WTC11 (cell line): ENCODE results near the gene CCNG1.

Experiments
- ATF1 ChIP-seq: sonication (generic); formaldehyde crosslinking; IDR thresholded peaks from 2 replicates; pipeline ENCODE4 v1.8.1; 2023; ENCODE audit warnings: mild to moderate bottlenecking, moderate library complexity, missing genetic modification reagents
- CREM ChIP-seq: sonication (generic); formaldehyde crosslinking; IDR thresholded peaks from 2 replicates; pipeline ENCODE4 v1.8.1; 2022; ENCODE audit warnings: mild to moderate bottlenecking, missing genetic modification reagents, moderate library complexity
- SP1 ChIP-seq: sonication (generic); formaldehyde crosslinking; conservative IDR thresholded peaks from 2 replicates; pipeline ENCODE4 v1.8.1; 2022; ENCODE audit warnings: missing genetic modification reagents
- TEAD1 ChIP-seq: sonication (generic); formaldehyde crosslinking; IDR thresholded peaks from 2 replicates; pipeline ENCODE4 v1.8.0; 2022; ENCODE audit warnings: mild to moderate bottlenecking, missing genetic modification reagents
- ZBTB21 ChIP-seq: sonication (generic); formaldehyde crosslinking; IDR thresholded peaks from 2 replicates; pipeline ENCODE4 v1.8.1; 2023; ENCODE audit warnings: mild to moderate bottlenecking, missing genetic modification reagents, borderline replicate concordance
- TF ChIP-seq, protein P1 (sequence below): fragments of 200-600 bp; IDR thresholded peaks from 2 replicates; pipeline ENCODE4 v1.8.0; 2022; ENCODE audit warnings: antibody characterized with exemption
- TF ChIP-seq, protein P2 (sequence below): sonication (generic); formaldehyde crosslinking; IDR thresholded peaks from 2 replicates; pipeline ENCODE4 v1.8.1; 2022; ENCODE audit warnings: low read depth, mild to moderate bottlenecking, moderate library complexity, missing genetic modification reagents, borderline replicate concordance
- TF ChIP-seq, protein P3 (sequence below): fragments of 250-450 bp; sonication (Bioruptor Pico); IDR thresholded peaks from 2 replicates; pipeline ENCODE4 v2.1.2; 2022; ENCODE audit warnings: mild to moderate bottlenecking, moderate library complexity

DNA sequence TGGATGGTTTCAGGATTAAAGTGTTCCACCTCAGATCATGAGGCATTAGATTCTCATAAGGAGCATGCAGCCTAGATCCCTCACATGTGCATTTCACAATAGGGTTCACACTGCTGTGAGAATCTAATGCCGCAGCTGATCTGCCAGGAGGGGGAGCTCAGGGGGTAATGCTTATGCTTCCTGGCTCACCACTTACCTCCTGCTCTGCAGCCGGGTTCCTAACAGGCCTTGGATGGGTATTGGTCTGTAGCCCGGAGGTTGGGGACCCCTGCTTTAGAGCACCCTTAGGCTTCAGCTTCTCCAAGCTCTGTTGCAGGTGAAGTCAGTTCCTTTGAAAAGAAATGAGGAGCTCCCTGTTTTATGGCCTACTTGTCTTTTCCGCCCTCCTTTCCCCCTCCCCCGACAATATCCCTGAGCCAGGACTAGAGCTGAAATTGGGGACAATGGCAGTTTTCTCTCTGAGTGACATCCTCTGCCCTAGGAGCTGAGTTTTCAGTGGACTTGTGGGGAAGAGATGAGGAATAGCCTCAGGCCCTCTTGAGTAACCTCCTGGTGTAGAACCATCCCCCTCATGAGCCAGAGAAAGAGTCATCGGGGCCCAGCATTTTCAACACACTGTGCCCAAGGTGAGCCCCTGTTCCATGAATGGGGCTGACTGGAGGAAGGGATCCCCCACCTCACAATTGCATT, 51.8 kb downstream of the CCNG1 start:
- TF ChIP-seq, protein P1, sequence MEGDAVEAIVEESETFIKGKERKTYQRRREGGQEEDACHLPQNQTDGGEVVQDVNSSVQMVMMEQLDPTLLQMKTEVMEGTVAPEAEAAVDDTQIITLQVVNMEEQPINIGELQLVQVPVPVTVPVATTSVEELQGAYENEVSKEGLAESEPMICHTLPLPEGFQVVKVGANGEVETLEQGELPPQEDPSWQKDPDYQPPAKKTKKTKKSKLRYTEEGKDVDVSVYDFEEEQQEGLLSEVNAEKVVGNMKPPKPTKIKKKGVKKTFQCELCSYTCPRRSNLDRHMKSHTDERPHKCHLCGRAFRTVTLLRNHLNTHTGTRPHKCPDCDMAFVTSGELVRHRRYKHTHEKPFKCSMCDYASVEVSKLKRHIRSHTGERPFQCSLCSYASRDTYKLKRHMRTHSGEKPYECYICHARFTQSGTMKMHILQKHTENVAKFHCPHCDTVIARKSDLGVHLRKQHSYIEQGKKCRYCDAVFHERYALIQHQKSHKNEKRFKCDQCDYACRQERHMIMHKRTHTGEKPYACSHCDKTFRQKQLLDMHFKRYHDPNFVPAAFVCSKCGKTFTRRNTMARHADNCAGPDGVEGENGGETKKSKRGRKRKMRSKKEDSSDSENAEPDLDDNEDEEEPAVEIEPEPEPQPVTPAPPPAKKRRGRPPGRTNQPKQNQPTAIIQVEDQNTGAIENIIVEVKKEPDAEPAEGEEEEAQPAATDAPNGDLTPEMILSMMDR = 0 out of 2 replicates have a peak, but pooled peaks have one; percentile 8
- TF ChIP-seq CREM (CRISPR knock-in tag) = no peak
- TF ChIP-seq ATF1 = no peak
- TF ChIP-seq, protein P2, sequence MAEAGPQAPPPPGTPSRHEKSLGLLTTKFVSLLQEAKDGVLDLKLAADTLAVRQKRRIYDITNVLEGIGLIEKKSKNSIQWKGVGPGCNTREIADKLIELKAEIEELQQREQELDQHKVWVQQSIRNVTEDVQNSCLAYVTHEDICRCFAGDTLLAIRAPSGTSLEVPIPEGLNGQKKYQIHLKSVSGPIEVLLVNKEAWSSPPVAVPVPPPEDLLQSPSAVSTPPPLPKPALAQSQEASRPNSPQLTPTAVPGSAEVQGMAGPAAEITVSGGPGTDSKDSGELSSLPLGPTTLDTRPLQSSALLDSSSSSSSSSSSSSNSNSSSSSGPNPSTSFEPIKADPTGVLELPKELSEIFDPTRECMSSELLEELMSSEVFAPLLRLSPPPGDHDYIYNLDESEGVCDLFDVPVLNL = no peak
- no peak for TF ChIP-seq SP1 (CRISPR knock-in tag)
- no peak for TF ChIP-seq ZBTB21 (CRISPR knock-in tag)
- TF ChIP-seq TEAD1 (CRISPR knock-in tag) = 0 out of 2 replicates have a peak, but pooled peaks have one; percentile 39
- TF ChIP-seq, protein P3, sequence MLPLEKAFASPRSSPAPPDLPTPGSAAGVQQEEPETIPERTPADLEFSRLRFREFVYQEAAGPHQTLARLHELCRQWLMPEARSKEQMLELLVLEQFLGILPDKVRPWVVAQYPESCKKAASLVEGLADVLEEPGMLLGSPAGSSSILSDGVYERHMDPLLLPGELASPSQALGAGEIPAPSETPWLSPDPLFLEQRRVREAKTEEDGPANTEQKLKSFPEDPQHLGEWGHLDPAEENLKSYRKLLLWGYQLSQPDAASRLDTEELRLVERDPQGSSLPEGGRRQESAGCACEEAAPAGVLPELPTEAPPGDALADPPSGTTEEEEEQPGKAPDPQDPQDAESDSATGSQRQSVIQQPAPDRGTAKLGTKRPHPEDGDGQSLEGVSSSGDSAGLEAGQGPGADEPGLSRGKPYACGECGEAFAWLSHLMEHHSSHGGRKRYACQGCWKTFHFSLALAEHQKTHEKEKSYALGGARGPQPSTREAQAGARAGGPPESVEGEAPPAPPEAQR (CRISPR knock-in tag) = no peak
